Peyer's patch (tissue), 4 donors: Measurements from ENCODE around the gene PRIM1.

Source experiments
- POLR2A ChIP-seq, 2 donors: fragments of 450-650 bp; IDR thresholded peaks; one replicate each; pipeline ENCODE4 v1.5.1; 2017; ENCODE audit warnings: antibody characterized with exemption in 2 of 2, mild to moderate bottlenecking in 2 of 2, moderate library complexity in 2 of 2
- TF ChIP-seq, protein P1 (sequence below), 6 experiments: fragments of 450-650 bp in 4 of 6; fragments of 200-600 bp in 2 of 6; sonication (generic) in 1 of 6; IDR thresholded peaks; one replicate each; pipeline ENCODE4 v1.5.1; 2017 to 2019; ENCODE audit warnings: antibody characterized with exemption in 6 of 6, mild to moderate bottlenecking in 3 of 6, moderate library complexity in 1 of 6

- TF ChIP-seq, protein P1, sequence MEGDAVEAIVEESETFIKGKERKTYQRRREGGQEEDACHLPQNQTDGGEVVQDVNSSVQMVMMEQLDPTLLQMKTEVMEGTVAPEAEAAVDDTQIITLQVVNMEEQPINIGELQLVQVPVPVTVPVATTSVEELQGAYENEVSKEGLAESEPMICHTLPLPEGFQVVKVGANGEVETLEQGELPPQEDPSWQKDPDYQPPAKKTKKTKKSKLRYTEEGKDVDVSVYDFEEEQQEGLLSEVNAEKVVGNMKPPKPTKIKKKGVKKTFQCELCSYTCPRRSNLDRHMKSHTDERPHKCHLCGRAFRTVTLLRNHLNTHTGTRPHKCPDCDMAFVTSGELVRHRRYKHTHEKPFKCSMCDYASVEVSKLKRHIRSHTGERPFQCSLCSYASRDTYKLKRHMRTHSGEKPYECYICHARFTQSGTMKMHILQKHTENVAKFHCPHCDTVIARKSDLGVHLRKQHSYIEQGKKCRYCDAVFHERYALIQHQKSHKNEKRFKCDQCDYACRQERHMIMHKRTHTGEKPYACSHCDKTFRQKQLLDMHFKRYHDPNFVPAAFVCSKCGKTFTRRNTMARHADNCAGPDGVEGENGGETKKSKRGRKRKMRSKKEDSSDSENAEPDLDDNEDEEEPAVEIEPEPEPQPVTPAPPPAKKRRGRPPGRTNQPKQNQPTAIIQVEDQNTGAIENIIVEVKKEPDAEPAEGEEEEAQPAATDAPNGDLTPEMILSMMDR (IDR thresholded peaks at IDR 0.05), result no peak
- TF ChIP-seq POLR2A (IDR thresholded peaks at IDR 0.05), result no peak
These were observed 34.9 kb downstream of the PRIM1 start for GRCh38 chr12:56716933-56717880.
